HEK293 (cell line): ENCODE results near the gene LRRC4C.

ENCODE experiments used
- CTCF ChIA-PET: fragments of 350-600 bp; formaldehyde crosslinking; extraction: SDS; loops from one replicate; lab custom pipeline; 2021; ENCODE audit warnings: antibody characterized with exemption; lab: Yijun Ruan, JAX
- POLR2A ChIA-PET: fragments of 300-600 bp; formaldehyde crosslinking; extraction: SDS; loops from one replicate; lab custom pipeline; 2020; ENCODE audit warnings: antibody characterized with exemption, inconsistent platforms; lab: Yijun Ruan, JAX
- H3K27ac ChIP-seq: fragments of 200-500 bp; sonication (Bioruptor generic); 2 replicates; pipeline ENCODE4 v1.5.1; 2014; ENCODE audit warnings: low read depth, low read length, control low read depth, inconsistent platforms; ENCODE audit errors: extremely low read depth
- H3K36me3 ChIP-seq, 2 experiments: fragments of 200-500 bp in 1 of 2; sonication (Bioruptor generic) in 1 of 2; 1 replicate in 1 of 2; 2 replicates in 1 of 2; pipeline ENCODE4 v1.5.1; 2014 to 2017; ENCODE audit warnings: inconsistent platforms in 2 of 2, low read length in 2 of 2; ENCODE audit not compliant: control insufficient read depth in 2 of 2, insufficient read depth in 1 of 2
- H3K4me1 ChIP-seq: fragments of 200-500 bp; sonication (Bioruptor generic); 2 replicates; pipeline ENCODE4 v1.5.1; 2014; ENCODE audit warnings: mild to moderate bottlenecking, low read length, inconsistent platforms; ENCODE audit not compliant: control insufficient read depth, insufficient read depth
- H3K4me3 ChIP-seq: 2 replicates; pipeline ENCODE4 v1.5.1; 2011; ENCODE audit warnings: low read depth, mild to moderate bottlenecking, control low read depth, low read length, moderate library complexity
- H3K9me3 ChIP-seq: fragments of 200-500 bp; sonication (Bioruptor generic); 2 replicates; pipeline ENCODE4 v1.5.1; 2014; ENCODE audit warnings: low read depth, low read length, inconsistent platforms; ENCODE audit not compliant: control insufficient read depth, insufficient read depth
- HOXC10 ChIP-seq: sonication (generic); formaldehyde crosslinking; IDR thresholded peaks from 2 replicates; pipeline ENCODE4 v1.8.1; 2023; ENCODE audit warnings: mild to moderate bottlenecking, missing genetic modification reagents
- MEIS1 ChIP-seq: sonication (generic); formaldehyde crosslinking; IDR thresholded peaks from 2 replicates; pipeline ENCODE4 v1.8.1; 2022; ENCODE audit warnings: missing genetic modification reagents, mild to moderate bottlenecking, borderline replicate concordance
- OSR2 ChIP-seq: fragments of 450-650 bp; formaldehyde crosslinking; IDR thresholded peaks from 2 replicates; pipeline ENCODE4 v1.5.1; 2016; ENCODE audit warnings: missing biosample characterization, missing genetic modification characterization
- SALL2 ChIP-seq: fragments of 450-650 bp; formaldehyde crosslinking; IDR thresholded peaks from 2 replicates; pipeline ENCODE4 v1.5.0; 2017; ENCODE audit warnings: missing biosample characterization, mild to moderate bottlenecking, missing genetic modification characterization, borderline replicate concordance
- ZBTB48 ChIP-seq: fragments of 450-650 bp; formaldehyde crosslinking; IDR thresholded peaks from 2 replicates; pipeline ENCODE4 v1.5.1; 2016; ENCODE audit warnings: missing biosample characterization, missing genetic modification characterization
- ZFP37 ChIP-seq: fragments of 450-650 bp; formaldehyde crosslinking; IDR thresholded peaks from 2 replicates; pipeline ENCODE4 v1.5.1; 2016; ENCODE audit warnings: missing biosample characterization, missing genetic modification characterization
- ZNF10 ChIP-seq: fragments of 450-650 bp; formaldehyde crosslinking; IDR thresholded peaks from 2 replicates; pipeline ENCODE4 v1.5.1; 2017; ENCODE audit warnings: missing biosample characterization, missing genetic modification characterization
- ZNF140 ChIP-seq: fragments of 450-650 bp; formaldehyde crosslinking; IDR thresholded peaks from 2 replicates; pipeline ENCODE4 v1.5.1; 2016; ENCODE audit warnings: missing biosample characterization, missing genetic modification characterization
- ZNF174 ChIP-seq: fragments of 450-650 bp; formaldehyde crosslinking; IDR thresholded peaks from 2 replicates; pipeline ENCODE4 v1.5.0; 2017; ENCODE audit warnings: missing biosample characterization, mild to moderate bottlenecking, missing genetic modification characterization
- ZNF473 ChIP-seq: fragments of 450-650 bp; formaldehyde crosslinking; IDR thresholded peaks from 2 replicates; pipeline ENCODE4 v1.5.1; 2017; ENCODE audit warnings: missing biosample characterization, missing genetic modification characterization
- ZNF596 ChIP-seq: fragments of 450-650 bp; IDR thresholded peaks from 2 replicates; pipeline ENCODE4 v1.5.0; 2018; ENCODE audit warnings: missing biosample characterization, mild to moderate bottlenecking, missing genetic modification characterization, moderate library complexity
- ZNF837 ChIP-seq: fragments of 450-650 bp; formaldehyde crosslinking; IDR thresholded peaks from 2 replicates; pipeline ENCODE4 v1.5.1; 2016; ENCODE audit warnings: missing biosample characterization, missing genetic modification characterization
- ZSCAN16 ChIP-seq: fragments of 450-650 bp; formaldehyde crosslinking; IDR thresholded peaks from 2 replicates; pipeline ENCODE4 v1.5.1; 2016; ENCODE audit warnings: missing biosample characterization, missing genetic modification characterization
- TF ChIP-seq, protein P1 (sequence below): fragments of 450-650 bp; formaldehyde crosslinking; IDR thresholded peaks from 2 replicates; pipeline ENCODE4 v1.5.1; 2016; ENCODE audit warnings: missing biosample characterization, missing genetic modification characterization
- TF ChIP-seq, protein P2 (sequence below): sonication (generic); formaldehyde crosslinking; IDR thresholded peaks from 2 replicates; pipeline ENCODE4 v1.8.1; 2022; ENCODE audit warnings: mild to moderate bottlenecking, moderate library complexity, missing genetic modification reagents
- TF ChIP-seq, protein P3 (sequence below): fragments of 450-650 bp; formaldehyde crosslinking; IDR thresholded peaks from 2 replicates; pipeline ENCODE4 v1.5.1; 2016; ENCODE audit warnings: missing biosample characterization, missing genetic modification characterization, borderline replicate concordance
- TF ChIP-seq, protein P4 (sequence below): fragments of 450-650 bp; formaldehyde crosslinking; IDR thresholded peaks from 2 replicates; pipeline ENCODE4; 2016; ENCODE audit warnings: missing biosample characterization, missing genetic modification characterization

LRRC4C gene

DNA sequence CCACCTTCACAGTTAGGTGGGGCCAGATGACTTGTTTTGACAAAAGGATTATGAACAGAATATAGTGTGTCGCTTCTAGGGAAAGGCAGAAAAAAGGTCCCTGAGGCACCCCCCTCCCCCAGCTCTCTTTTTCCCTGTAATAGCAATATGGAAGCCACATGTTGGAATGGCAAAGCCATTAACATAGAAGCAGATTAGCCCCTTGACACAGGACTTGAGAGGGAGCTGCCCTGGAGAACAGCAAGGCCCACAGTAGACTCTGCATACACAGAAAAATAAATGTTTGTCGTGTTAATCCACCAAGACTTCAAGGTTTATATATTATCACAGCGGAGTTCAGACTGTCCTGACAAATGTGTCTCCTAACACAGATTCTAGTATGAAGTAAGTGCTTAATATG lies 1222.9 kb downstream of the LRRC4C start:
- Histone ChIP-seq H3K9me3 (no peaks in the 10 kb centered on the region), H3K4me1 (no peaks in the 10 kb centered on the region), H3K4me3 (no peak overlapping the region), H3K27ac (no peak overlapping the region), H3K36me3 (no peaks in the 10 kb centered on the region)
- TF ChIP-seq MEIS1 (no peak), ZNF473 (tag by site-specific recombination) (no peak)
- POLR2A ChIA-PET: no interaction called here
- CTCF ChIA-PET: no interaction called here

DNA sequence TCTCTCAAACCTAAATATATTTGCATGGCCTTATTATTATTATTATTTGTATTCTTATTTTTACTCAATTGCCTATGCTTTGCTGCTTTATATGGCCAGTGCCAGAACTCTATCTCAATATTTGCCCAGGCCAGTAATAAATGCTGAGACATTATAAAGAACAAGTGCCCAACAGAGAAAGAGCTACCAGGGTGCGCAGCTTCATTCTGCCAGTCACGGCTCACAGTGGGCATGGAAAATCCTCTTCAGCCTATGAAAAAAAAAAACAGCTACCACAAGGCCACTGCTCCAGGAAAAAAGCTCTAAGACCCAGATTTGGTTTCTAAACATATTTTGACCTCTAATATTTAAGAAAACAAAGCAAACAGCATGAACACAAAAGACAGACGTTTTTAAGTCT lies 1223.6 kb downstream of the LRRC4C start:
- CTCF ChIA-PET: no interaction called here
- Histone ChIP-seq H3K4me3 (no peak overlapping the region), H3K9me3 (no peaks in the 10 kb centered on the region)
- no peak for TF ChIP-seq ZNF596 (tag by site-specific recombination)
- TF ChIP-seq, protein P1, sequence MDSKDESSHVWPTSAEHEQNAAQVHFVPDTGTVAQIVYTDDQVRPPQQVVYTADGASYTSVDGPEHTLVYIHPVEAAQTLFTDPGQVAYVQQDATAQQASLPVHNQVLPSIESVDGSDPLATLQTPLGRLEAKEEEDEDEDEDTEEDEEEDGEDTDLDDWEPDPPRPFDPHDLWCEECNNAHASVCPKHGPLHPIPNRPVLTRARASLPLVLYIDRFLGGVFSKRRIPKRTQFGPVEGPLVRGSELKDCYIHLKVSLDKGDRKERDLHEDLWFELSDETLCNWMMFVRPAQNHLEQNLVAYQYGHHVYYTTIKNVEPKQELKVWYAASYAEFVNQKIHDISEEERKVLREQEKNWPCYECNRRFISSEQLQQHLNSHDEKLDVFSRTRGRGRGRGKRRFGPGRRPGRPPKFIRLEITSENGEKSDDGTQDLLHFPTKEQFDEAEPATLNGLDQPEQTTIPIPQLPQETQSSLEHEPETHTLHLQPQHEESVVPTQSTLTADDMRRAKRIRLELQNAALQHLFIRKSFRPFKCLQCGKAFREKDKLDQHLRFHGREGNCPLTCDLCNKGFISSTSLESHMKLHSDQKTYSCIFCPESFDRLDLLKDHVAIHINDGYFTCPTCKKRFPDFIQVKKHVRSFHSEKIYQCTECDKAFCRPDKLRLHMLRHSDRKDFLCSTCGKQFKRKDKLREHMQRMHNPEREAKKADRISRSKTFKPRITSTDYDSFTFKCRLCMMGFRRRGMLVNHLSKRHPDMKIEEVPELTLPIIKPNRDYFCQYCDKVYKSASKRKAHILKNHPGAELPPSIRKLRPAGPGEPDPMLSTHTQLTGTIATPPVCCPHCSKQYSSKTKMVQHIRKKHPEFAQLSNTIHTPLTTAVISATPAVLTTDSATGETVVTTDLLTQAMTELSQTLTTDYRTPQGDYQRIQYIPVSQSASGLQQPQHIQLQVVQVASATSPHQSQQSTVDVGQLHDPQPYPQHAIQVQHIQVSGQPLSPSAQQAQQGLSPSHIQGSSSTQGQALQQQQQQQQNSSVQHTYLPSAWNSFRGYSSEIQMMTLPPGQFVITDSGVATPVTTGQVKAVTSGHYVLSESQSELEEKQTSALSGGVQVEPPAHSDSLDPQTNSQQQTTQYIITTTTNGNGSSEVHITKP (tag by site-specific recombination): no peak
- no peak for TF ChIP-seq ZSCAN16 (tag by site-specific recombination)
- TF ChIP-seq ZNF174 (tag by site-specific recombination): no peak
- no peak for TF ChIP-seq HOXC10 (CRISPR knock-in tag)
- TF ChIP-seq, protein P2, sequence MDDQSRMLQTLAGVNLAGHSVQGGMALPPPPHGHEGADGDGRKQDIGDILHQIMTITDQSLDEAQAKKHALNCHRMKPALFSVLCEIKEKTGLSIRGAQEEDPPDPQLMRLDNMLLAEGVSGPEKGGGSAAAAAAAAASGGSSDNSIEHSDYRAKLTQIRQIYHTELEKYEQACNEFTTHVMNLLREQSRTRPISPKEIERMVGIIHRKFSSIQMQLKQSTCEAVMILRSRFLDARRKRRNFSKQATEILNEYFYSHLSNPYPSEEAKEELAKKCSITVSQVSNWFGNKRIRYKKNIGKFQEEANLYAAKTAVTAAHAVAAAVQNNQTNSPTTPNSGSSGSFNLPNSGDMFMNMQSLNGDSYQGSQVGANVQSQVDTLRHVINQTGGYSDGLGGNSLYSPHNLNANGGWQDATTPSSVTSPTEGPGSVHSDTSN (CRISPR knock-in tag): no peak
- no peak for TF ChIP-seq ZBTB48 (tag by site-specific recombination)
- no peak for TF ChIP-seq ZNF140 (tag by site-specific recombination)
- TF ChIP-seq, protein P3, sequence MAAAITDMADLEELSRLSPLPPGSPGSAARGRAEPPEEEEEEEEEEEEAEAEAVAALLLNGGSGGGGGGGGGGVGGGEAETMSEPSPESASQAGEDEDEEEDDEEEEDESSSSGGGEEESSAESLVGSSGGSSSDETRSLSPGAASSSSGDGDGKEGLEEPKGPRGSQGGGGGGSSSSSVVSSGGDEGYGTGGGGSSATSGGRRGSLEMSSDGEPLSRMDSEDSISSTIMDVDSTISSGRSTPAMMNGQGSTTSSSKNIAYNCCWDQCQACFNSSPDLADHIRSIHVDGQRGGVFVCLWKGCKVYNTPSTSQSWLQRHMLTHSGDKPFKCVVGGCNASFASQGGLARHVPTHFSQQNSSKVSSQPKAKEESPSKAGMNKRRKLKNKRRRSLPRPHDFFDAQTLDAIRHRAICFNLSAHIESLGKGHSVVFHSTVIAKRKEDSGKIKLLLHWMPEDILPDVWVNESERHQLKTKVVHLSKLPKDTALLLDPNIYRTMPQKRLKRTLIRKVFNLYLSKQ: no peak
- TF ChIP-seq SALL2: no peak
- TF ChIP-seq, protein P4, sequence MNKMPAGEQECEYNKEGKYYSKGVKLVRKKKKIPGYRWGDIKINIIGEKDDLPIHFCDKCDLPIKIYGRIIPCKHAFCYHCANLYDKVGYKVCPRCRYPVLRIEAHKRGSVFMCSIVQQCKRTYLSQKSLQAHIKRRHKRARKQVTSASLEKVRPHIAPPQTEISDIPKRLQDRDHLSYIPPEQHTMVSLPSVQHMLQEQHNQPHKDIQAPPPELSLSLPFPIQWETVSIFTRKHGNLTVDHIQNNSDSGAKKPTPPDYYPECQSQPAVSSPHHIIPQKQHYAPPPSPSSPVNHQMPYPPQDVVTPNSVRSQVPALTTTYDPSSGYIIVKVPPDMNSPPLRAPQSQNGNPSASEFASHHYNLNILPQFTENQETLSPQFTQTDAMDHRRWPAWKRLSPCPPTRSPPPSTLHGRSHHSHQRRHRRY: no peak
- TF ChIP-seq OSR2 (tag by site-specific recombination): no peak
- no peak for TF ChIP-seq ZNF837 (tag by site-specific recombination)
- no peak for TF ChIP-seq ZNF10 (tag by site-specific recombination)
- TF ChIP-seq ZFP37 (tag by site-specific recombination): no peak
- TF ChIP-seq, all 188 proteins: peak for 0
- H3K36me3 ChIP-seq: no peaks in the 10 kb centered on the region
- POLR2A ChIA-PET: no interaction called here
- no peaks in the 10 kb centered on the region for H3K4me1 ChIP-seq
- no peak overlapping the region for H3K27ac ChIP-seq
